NCI-H187 treated with DMSO at 0.1 percent for 48 hours (cell line): ENCODE results near the gene NUP85.
"Not testable (repeated sequence)": the region's sequence is repeated elsewhere in the genome, so short reads cannot be mapped to it uniquely, and the experiment has no call there.

Experiments
- DNase-seq: peaks from one replicate; lab custom pipeline; 2025; lab: John Stamatoyannopoulos, UW

NUP85 gene, protein sequence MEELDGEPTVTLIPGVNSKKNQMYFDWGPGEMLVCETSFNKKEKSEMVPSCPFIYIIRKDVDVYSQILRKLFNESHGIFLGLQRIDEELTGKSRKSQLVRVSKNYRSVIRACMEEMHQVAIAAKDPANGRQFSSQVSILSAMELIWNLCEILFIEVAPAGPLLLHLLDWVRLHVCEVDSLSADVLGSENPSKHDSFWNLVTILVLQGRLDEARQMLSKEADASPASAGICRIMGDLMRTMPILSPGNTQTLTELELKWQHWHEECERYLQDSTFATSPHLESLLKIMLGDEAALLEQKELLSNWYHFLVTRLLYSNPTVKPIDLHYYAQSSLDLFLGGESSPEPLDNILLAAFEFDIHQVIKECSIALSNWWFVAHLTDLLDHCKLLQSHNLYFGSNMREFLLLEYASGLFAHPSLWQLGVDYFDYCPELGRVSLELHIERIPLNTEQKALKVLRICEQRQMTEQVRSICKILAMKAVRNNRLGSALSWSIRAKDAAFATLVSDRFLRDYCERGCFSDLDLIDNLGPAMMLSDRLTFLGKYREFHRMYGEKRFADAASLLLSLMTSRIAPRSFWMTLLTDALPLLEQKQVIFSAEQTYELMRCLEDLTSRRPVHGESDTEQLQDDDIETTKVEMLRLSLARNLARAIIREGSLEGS

DNA sequence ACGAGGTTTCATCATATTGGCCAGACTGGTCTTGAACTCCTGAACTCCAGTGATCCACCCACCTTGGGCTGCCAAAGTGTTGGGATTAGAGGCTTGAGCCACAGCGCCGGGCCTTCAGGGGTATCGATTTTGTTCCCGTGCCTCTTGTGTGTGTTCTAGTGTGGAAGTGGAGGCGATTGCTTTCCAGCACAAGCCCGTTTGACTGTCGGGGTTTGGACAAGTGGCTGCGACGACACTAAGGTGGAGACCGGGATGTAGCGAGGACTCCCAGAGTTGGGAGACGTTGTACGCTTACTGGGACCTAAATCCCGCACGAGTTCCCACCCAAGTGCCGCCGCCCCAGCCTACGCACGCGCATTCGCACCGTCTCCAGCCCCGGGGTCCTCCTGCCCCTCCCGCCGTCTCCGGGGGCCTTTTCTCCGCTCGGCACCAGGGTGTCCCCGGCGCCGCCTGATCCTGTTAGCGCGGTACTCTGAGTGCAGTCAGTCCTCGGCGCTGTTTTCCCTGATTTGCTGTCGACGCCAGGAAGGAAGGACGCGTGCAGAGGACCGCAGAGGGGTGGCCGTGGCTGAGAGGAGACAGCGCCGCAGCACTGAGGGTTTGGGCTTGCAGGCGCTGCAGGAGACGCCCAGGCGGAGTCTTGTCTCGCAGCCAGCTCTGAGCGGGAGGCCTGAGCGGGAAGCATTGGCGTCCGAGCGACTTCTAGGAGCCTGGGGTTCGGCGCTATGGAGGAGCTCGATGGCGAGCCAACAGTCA lies at the start of gene NUP85:
Gene NUP85 (plus strand): TSS at position 643 of the 756 bp plus-strand sequence. CDS start 83 bp downstream, at position 726.
- peak; percentile 55 for DNase-seq

DNA sequence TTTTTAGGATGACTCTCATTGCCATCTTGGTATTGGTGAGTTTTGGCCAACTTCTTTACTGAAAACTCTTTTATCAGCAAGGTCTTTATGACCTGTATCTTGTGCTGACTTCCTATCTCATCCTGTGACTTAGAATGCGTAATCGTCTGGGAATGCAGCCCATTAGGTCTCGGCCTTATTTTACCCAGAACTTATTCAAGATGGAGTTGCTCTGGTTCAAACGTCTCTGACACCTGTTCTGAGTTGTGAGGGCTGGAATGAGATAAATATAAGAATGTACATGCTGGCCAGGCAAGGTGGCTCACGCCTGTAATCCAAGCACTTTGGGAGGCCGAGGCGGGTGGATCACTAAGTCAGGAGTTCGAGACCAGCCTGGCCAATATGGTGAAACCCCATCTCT lies 47.0 kb upstream of the NUP85 start:
- DNase-seq, result not testable (repeated sequence)

DNA sequence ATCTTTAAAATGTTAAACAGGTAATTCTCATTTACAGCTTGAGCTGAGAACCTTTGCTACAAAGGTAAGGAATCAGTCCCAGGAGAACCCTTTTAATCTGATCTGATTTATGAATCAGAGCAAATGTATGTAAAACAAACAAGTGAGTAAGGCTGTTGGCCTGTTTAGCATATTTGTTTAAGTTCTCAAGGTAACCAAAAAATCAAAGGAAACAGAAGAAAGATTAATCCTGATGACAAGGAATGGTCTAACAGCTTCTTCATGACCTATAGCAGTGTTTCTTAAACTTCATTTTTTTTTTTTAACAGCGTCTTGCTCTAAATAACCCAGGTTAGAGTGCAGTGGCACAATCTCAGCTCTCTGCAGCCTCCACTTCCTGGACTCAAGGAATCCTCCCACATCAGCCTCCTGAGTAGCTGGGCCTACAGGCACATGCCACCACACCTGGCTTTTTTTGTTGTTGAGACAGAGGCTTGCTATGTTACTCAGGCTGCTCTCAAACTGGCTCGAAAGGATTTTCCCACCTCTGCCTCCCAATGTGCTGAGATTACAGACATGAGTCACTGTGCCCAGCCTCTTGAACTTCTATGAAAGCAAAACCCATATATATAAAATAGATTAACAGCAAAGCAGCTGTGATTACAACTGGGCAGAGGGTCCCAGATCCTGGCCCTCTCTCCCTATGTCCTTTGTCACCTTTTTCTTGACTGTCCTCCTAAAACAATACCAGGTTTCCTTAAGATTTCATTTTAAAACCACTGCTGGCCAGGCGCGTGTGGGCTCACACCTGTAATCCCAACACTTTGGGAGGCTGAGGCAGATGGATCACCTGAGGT lies 46.1 kb upstream of the NUP85 start:
- DNase-seq, result no peak

DNA sequence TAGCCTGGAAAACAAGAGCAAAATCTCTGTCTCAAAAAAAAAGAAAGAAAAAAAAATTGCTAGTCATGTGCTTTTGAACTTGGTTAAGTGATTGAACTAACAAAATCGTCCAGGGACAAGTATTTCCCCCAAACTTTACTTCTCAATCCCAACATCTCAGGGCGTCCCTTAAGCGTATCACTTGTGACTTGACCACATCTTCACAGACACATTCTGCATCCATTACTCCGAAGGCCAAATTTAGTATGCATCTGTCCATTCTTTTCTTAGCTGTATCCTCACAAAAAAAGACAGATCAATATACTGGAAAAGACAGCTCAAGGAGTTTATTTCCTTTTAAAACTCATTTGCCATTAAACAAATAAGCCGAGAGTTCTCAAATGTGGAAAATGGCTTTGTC lies 45.3 kb upstream of the NUP85 start:
- DNase-seq, result no peak

DNA sequence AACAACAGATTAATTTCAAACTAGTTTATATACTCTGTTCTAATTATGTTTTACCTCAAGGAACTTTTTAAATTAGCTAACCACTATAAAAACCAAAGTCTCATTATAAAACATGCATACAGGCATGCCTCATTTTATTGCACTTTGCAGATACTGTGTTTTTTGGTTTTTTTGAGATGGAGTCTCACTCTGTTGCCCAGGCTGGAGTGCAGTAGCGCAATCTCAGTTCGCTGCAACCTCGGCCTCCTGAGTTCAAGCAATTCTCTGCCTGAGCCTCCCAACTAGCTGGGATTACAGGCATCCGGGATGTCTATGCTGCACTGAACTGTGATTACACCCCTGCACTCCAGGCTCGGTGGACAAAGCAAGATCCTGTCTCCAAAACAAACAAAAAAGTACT lies 42.4 kb upstream of the NUP85 start:
- no peak for DNase-seq

DNA sequence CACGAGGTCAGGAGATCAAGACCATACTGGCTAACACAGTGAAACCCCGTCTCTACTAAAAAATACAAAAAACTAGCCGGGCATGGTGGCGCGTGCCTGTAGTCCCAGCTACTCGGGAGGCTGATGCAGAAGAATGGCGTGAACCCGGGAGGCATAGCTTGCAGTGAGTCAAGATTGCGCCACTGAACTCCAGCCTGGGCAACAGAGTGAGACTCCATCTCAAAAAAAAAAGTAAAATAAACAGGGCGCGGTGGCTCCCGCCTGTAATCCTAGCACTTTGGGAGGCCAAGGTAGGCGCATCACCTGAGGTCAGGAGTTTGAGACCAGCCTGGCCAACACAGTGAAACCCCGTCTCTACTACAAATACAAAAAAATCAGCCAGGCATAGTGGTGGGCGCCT lies 40.9 kb upstream of the NUP85 start:
- not testable (repeated sequence) for DNase-seq

DNA sequence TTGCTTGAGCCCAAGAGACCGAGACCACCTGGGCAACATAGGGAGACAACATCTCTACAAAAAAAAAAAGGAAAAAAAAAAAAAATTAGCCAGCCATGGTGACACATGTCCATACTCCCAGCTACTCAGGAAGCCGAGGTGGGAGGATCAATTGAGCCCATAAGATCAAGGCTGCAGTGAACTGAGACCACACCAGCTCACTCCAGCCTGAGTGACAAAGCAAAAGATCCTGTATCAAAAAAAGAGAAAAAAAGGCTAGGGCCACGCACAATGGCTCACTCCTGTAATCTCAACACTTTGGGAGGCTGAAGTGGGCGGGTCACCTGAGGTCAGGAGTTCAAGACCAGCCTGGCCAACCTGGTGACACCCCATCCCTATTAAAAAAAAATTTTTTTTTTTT lies 36.5 kb upstream of the NUP85 start:
- no peak for DNase-seq

DNA sequence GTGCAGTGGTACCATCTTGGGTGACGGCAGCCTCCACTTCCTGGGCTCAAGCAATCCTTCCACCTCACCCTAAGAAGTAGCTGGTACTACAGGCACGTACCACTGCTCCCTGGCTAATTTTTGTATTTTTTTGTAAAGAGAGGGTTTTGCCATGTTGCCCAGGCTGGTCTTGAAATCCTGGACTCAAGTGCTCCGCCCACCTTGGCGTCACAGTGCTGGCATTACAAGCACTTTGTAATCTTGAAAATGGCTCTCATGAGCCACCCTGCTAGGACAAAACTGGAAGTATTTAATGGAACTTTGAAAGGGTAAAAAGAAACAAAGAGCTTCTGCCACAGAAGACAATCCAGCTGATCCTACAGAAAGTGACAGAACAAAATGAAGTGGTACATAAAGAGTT lies 32.0 kb upstream of the NUP85 start:
- DNase-seq, result no peak

DNA sequence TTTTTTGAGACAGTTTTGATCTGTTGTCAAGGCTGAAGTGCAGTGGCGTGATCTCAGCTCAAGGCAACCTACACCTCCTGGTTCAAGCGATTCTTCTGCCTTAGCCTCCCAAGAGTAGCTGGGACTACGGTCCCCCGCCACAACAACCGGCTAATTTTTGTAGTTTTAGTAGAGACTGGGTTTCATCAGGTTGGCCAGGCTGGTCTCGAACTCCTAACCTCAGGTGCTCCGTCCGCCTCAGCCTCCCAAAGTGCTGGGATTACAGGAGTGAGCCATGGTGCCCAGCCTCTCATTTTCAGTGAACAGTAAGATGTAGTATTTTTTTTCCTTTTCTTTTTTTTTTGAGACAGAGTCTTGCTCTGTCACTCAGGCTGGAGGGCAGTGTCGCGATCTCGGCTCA lies 30.5 kb upstream of the NUP85 start:
- DNase-seq, result no peak

DNA sequence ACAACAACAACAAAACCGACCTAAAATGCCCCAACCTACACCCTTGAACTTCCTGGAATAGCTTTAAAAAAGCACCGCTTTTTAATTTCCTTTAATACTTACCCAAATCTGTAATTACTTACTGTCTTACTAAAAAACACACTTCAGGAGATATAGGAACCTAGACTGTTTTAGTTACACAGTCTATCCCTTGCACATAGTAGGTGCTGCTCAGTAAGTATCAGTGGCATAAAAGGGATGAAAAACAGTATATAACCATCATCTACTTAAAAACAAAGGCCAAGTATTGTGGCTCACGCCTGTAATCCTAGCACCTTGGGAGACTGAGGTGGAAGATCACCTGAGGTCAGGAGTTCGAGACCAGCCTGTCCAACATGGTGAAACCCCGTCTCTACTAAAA lies 28.9 kb upstream of the NUP85 start:
- DNase-seq, result no peak

DNA sequence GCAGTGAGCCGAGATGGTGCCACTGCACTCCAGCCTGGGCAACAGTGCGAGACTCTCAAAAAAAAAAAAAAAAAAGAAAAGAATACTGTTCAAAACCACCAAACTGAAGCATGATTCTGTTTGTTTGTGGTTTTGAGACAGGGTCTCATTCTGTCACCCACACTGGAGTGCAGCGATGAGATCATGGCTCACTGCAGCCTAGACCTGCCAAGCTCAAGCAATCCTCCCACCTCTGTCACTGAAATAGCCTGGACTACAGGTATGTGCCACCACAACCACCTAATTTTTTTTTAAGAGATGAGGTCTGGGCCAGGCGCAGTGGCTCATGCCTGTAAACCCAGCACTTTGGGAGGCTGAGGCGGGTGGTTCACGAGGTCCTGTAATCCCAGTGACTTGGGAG lies 27.0 kb upstream of the NUP85 start:
- no peak for DNase-seq

DNA sequence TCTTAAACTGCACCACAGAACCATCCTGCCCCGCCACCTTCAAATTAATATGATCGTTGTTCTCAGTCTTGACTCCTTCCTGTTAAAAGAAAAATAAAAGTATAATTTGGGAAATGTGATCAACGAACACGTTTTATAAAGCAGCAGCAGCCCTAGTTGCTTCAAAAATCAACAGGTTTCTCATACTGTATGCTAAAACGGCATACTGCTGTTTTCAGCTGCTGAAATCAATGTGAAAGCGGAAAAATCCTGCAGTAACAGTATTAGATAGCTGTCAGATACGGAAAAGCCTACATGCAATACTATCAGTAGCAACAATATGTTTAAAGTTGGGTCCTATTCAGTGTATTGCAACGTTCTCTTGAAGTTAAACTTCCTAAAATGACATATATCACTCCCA lies 24.4 kb upstream of the NUP85 start:
- no peak for DNase-seq

DNA sequence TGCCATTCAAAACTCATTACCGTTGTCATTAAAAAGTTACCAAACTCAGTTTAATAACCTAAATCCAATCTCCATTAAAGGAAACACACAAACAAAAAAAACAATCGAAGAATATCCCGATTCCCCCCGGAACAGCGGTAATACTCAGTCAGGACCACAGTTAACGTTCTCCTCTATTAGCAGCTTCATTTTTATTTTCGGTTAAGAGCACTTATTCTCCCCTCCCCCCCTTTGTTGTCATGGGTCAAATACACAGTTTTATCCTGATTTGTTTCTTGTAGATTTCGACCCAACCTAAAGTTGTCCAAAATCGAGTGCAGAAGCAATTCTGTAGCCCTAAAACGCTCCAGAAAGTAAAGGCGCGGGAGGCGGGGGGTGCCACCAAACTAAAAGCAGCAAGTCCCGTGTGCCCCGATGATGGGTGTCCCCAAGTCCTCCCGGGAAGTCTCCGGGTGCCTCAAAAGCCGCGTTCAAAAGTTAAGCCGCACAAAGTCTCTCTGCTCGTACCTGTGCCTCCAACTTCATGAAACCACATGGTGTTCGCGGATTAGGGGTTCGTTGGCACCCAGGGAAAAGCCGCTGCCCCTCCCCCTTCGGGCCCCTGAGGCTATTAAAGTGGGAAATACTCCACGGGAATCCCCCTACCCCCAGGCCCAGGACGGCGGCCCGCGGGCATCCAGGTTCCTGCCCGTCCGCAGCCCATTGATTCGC lies 23.7 kb upstream of the NUP85 start:
- DNase-seq, result no peak

DNA sequence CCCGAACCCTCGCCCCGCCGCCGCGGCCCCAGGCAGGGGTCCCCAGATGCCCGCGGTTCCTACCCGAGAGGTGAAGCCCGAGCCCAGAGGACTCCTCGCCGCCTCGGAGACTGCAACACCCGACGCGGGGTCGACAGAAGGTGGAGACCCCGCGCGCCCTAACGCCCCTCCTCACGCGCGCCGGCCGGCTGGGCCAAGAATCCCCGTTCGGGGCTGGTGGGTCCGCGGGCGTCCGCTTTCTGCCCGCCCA lies 23.2 kb upstream of the NUP85 start:
- no peak for DNase-seq

DNA sequence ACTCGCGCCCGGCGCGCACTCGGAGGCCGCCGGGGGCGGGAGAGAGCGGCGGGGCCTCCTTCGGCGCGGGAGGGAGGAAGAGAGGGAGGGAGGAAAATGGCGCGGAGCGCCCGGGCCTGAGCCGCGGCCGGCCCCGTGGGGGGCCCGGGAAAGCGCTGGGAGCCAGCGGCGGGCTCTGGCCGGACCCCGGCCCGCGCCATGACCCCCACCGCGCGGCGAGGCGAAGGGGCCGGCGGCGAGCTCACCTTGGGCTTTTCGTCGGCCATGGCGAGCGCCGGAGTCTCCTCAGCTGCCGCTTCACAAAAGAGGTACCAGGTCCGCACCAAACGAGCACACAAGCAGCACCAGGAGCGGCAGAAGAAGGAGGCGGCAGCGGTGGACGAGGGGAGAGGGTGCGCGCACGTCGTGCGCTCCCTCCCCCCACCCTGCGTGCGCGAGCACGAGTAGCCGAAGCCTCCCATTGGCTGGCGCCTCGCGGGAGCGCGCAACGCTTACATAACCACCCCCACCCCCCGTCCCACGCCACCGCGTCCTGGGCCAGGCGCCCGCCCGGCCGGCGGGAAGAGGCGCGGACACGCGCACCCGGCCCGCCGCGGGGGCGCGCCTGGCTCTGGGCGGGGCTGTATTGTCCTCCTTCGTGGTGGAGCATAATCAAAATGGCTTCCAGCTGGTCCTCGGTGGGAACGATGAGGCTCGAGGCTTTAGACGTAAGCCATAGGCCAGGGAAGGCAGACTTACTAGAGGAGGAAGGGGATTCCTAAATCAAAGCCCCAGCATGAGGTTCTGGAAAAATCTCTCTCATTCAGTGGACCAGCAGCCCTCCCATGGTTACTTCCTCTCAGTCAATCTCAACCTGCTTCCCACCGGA lies 22.7 kb upstream of the NUP85 start, which contains the start of gene SUMO2:
Gene SUMO2 (minus strand): TSS at position 391 of the 868 bp plus-strand sequence. CDS start 125 bp downstream, at position 266.
- DNase-seq, result peak; percentile 59

DNA sequence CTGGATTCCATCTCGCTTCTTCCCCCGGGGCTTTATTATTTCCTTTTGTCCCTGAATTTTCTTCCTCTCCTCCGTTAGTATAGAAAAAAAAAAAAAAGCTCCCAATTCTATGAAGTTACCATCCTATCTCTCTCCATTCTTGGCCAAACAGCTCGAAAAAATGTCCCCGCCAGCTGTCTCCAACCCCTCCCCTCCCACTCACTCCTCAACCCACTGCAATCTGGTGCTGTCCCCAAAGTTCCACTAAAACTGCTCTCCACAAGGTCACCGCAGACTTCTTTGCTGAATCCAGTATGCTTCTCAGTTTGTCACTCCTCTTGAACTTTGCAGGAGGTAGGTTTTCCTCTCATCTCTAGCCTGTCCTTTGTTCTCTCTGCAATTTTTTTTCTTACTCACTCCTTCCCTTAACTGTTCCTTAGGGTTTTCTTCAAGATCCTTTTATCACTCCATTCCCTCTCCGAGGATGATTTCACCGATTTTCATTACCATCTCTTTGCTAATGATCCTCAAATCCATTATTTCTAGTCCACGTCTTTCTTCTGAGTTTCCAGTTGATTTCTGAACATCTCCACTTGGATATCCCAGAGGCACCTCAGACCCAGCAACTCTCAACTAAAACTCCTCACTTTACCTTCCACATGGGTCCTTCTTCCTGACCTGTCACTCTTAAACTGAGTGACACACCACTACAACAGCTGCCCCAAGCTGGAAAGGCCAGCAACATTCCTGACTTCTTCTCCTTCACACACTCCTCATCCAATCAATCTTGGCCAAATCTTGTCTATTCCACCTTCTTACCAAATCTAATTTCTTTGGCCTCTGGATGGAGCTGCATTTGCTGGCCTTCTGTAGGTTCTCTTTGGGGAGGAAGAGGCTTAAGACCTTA lies 21.2 kb upstream of the NUP85 start:
- no peak for DNase-seq

DNA sequence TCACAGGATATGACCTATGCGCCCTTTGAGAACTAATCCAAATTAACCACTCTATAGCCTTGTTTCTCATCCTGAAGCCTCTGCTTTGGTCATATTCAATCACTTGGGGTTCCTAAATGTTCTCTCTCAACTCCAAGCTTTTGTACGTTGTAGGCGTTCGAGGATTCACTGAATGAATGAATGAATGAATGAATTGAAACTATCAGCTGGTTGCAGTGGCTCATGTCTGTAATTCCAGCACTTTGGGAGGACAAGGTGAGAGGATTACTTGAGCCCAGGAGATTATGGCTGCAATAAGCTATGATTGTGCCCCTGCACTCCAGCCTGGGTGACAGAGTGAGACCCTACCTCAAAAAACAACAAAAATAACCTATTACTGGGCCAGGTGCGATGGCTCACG lies 16.9 kb upstream of the NUP85 start:
- DNase-seq, result no peak

DNA sequence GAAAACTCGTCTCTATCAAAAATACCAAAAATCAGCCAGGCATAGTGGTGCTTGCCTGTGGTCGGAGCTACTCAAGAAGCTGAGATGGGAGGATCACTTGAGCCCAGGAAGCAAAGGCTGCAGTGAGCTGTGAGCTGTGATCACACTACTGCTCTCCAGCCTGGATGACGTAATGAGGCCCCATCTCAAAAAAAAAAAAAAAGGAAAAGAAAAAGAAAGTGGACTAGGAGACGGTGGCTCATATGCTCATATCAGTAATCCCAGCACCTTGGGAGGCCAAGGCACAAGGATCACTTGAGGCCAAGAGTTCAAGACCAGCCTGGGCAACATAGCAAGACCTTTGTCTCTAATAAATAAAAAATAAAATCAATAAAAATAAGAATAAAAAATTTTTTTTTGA lies 13.9 kb upstream of the NUP85 start:
- no peak for DNase-seq

DNA sequence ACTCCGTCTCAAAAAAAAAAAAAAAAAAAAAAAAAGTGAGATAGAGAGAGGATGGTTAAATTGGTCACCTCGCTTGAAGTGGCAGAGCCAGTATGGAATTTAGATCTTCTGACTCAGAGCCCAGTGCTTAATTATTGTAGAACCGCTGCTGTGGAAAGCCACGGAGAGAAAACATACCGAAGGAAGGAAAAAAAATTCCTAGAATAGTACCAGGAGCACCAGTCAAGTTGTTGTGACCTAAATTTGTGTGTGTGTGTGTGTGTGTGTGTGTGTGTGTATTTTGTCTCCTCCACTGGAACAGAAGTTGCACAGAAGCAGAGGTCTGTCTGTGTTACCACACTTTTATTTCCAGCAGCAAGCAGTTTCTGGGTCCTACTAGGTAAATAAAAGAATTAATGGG lies 10.6 kb upstream of the NUP85 start:
- DNase-seq, result no peak
